H9 (cell line): Measurements from ENCODE around the gene RHNO1. TPM values are rescaled to one million over a fixed set of nuclear protein-coding genes. Genes with fewer than 3 reads are reported as not detected.
A peak's percentile ranks its signal among the peaks of the same experiment; 100 is the strongest.

Experiments used
- DNase-seq: peaks from one replicate; pipeline ENCODE4 v3.0.0-alpha.2; 2017
- H2AFZ ChIP-seq: one replicate; pipeline ENCODE4 v1.6.1; 2013; ENCODE audit warnings: mild to moderate bottlenecking, low read length, control low read depth, moderate library complexity
- H2AK5ac ChIP-seq: 2 replicates; pipeline ENCODE4 v1.6.1; 2013; ENCODE audit warnings: low read length, control low read depth, mixed read lengths; ENCODE audit not compliant: insufficient read length
- H2BK120ac ChIP-seq: one replicate; pipeline ENCODE4 v1.6.1; 2013; ENCODE audit warnings: low read depth, mild to moderate bottlenecking, low read length, control low read depth, inconsistent platforms; ENCODE audit not compliant: poor library complexity, severe bottlenecking
- H2BK12ac ChIP-seq: 2 replicates; pipeline ENCODE4 v1.6.1; 2013; ENCODE audit warnings: low read length, control low read depth, mixed read lengths, low read depth; ENCODE audit not compliant: insufficient read length
- H2BK15ac ChIP-seq: 2 replicates; pipeline ENCODE4 v1.6.1; 2013; ENCODE audit warnings: low read depth, low read length, control low read depth
- H2BK20ac ChIP-seq: one replicate; pipeline ENCODE4 v1.6.1; 2013; ENCODE audit warnings: low read depth, mild to moderate bottlenecking, low read length, control low read depth, inconsistent platforms; ENCODE audit not compliant: poor library complexity, severe bottlenecking
- H2BK5ac ChIP-seq: 2 replicates; pipeline ENCODE4 v1.6.1; 2013; ENCODE audit warnings: low read length, control low read depth, mixed read lengths; ENCODE audit not compliant: insufficient read length
- H3K14ac ChIP-seq: 2 replicates; pipeline ENCODE4 v1.6.1; 2013; ENCODE audit warnings: low read length, control low read depth; ENCODE audit not compliant: insufficient read depth
- H3K18ac ChIP-seq: 2 replicates; pipeline ENCODE4 v1.6.1; 2013; ENCODE audit warnings: low read depth, mild to moderate bottlenecking, mixed read lengths, low read length, control low read depth; ENCODE audit not compliant: insufficient read length
- H3K23ac ChIP-seq: 2 replicates; pipeline ENCODE4 v1.6.1; 2013; ENCODE audit warnings: low read length, control low read depth, mixed read lengths, low read depth; ENCODE audit not compliant: insufficient read length
- H3K23me2 ChIP-seq: 2 replicates; pipeline ENCODE4 v1.6.1; 2013; ENCODE audit warnings: low read depth, mild to moderate bottlenecking, mixed read lengths, low read length, control low read depth; ENCODE audit not compliant: insufficient read length, poor library complexity, severe bottlenecking
- H3K27ac ChIP-seq: 2 replicates; pipeline ENCODE4 v1.5.1; 2013; ENCODE audit warnings: low read length, control low read depth, mixed read lengths, low read depth; ENCODE audit not compliant: insufficient read length
- H3K27me3 ChIP-seq: 2 replicates; pipeline ENCODE4 v1.6.1; 2013; ENCODE audit warnings: low read length, control low read depth, inconsistent platforms; ENCODE audit not compliant: insufficient read depth
- H3K4ac ChIP-seq: 2 replicates; pipeline ENCODE4 v1.6.1; 2013; ENCODE audit warnings: low read depth, mild to moderate bottlenecking, control low read depth, inconsistent platforms, low read length, moderate library complexity
- H3K4me1 ChIP-seq: 2 replicates; pipeline ENCODE4 v1.6.1; 2013; ENCODE audit warnings: low read length, control low read depth, inconsistent platforms; ENCODE audit not compliant: insufficient read depth
- H3K4me2 ChIP-seq: 2 replicates; pipeline ENCODE4 v1.6.1; 2013; ENCODE audit warnings: low read length, control low read depth, mixed read lengths; ENCODE audit not compliant: insufficient read length, insufficient read depth
- H3K56ac ChIP-seq: 2 replicates; pipeline ENCODE4 v1.6.1; 2013; ENCODE audit warnings: low read depth, mild to moderate bottlenecking, mixed read lengths, low read length, control low read depth; ENCODE audit not compliant: insufficient read length
- H3K79me1 ChIP-seq: 2 replicates; pipeline ENCODE4 v1.6.1; 2013; ENCODE audit warnings: low read depth, mild to moderate bottlenecking, moderate library complexity, low read length, control low read depth, inconsistent platforms; ENCODE audit not compliant: insufficient read depth, poor library complexity, severe bottlenecking
- H3K79me2 ChIP-seq: 2 replicates; pipeline ENCODE4 v1.6.1; 2013; ENCODE audit warnings: low read length, control low read depth, inconsistent platforms; ENCODE audit not compliant: insufficient read depth
- H3K9ac ChIP-seq: 2 replicates; pipeline ENCODE4 v1.6.1; 2013; ENCODE audit warnings: low read length, control low read depth, mixed read lengths; ENCODE audit not compliant: insufficient read length; ENCODE audit errors: extremely low read depth
- H3K9me3 ChIP-seq: one replicate; pipeline ENCODE4 v1.6.1; 2013; ENCODE audit warnings: low read depth, low read length, inconsistent platforms; ENCODE audit not compliant: control insufficient read depth
- H3T11ph ChIP-seq: one replicate; pipeline ENCODE4 v1.6.1; 2013; ENCODE audit warnings: mild to moderate bottlenecking, low read length, control low read depth, inconsistent platforms
- H4K20me1 ChIP-seq: one replicate; pipeline ENCODE4 v1.6.1; 2013; ENCODE audit not compliant: control insufficient read depth, insufficient read length, insufficient read depth
- H4K5ac ChIP-seq: 2 replicates; pipeline ENCODE4 v1.6.1; 2013; ENCODE audit warnings: low read depth, mild to moderate bottlenecking, mixed read lengths, low read length, control low read depth; ENCODE audit not compliant: insufficient read length
- H4K8ac ChIP-seq: replicated peaks from 2 replicates; pipeline ENCODE4 v1.6.1; 2013; ENCODE audit warnings: low read length, control low read depth, mixed read lengths, low read depth; ENCODE audit not compliant: insufficient read length
- H4K91ac ChIP-seq: 2 replicates; pipeline ENCODE4 v1.6.1; 2013; ENCODE audit warnings: low read depth, mild to moderate bottlenecking, moderate library complexity, mixed read lengths, low read length, control low read depth; ENCODE audit not compliant: insufficient read length
- H3K27ac Mint-ChIP-seq, 3 experiments: 2 replicates in 2 of 3; 3 replicates in 1 of 3; pipeline ENCODE4 v1.8.0; 2020 to 2021; ENCODE audit warnings: mixed read lengths in 3 of 3, mild to moderate bottlenecking in 1 of 3, moderate library complexity in 1 of 3
- H3K27me3 Mint-ChIP-seq: 2 replicates; pipeline ENCODE4 v1.8.0; 2021; ENCODE audit warnings: low read depth, mild to moderate bottlenecking, moderate library complexity, mixed read lengths
- H3K36me3 Mint-ChIP-seq, 3 experiments: 2 replicates in 2 of 3; 3 replicates in 1 of 3; pipeline ENCODE4 v1.8.0; 2020 to 2021; ENCODE audit warnings: low read depth in 3 of 3, mixed read lengths in 3 of 3; ENCODE audit not compliant: insufficient read depth in 1 of 3
- H3K4me1 Mint-ChIP-seq, 2 experiments: 2 replicates each; pipeline ENCODE4 v1.8.0; 2020; ENCODE audit warnings: mixed read lengths in 2 of 2
- H3K4me3 Mint-ChIP-seq, 2 experiments: 2 replicates in 1 of 2; 3 replicates in 1 of 2; pipeline ENCODE4 v1.8.0; 2020 to 2021; ENCODE audit warnings: mild to moderate bottlenecking in 2 of 2, mixed read lengths in 2 of 2, moderate library complexity in 1 of 2
- H3K9me3 Mint-ChIP-seq, 2 experiments: 2 replicates in 1 of 2; 3 replicates in 1 of 2; pipeline ENCODE4 v1.8.0; 2020; ENCODE audit warnings: mild to moderate bottlenecking in 2 of 2, mixed read lengths in 2 of 2, moderate library complexity in 1 of 2
- WGBS: extraction: QIAGEN DNeasy Blood & Tissue Kit; methylation state at CpG from one replicate; pipeline ENCODE4 v1.1.7; 2013; ENCODE audit warnings: missing lambda C conversion rate, low lambda C conversion rate, mixed read lengths; ENCODE audit not compliant: insufficient read length; ENCODE audit errors: extremely low coverage; 5-methylcytosine and 5-hydroxymethylcytosine counted together
- total RNA-seq: library from RNA; stranded (reverse); gene quantifications from 2 replicates; pipeline ENCODE4 v1.2.1, GENCODE V29; 2021
- TF ChIP-seq, protein P1 (sequence below): fragments of 200-600 bp; sonication (generic); conservative IDR thresholded peaks from 3 replicates; pipeline ENCODE4 v1.8.0; 2021; ENCODE audit warnings: antibody characterized with exemption, mild to moderate bottlenecking

RHNO1 gene
- total RNA-seq, 1 experiment from 2014 or later, result 36.7 TPM

DNA sequence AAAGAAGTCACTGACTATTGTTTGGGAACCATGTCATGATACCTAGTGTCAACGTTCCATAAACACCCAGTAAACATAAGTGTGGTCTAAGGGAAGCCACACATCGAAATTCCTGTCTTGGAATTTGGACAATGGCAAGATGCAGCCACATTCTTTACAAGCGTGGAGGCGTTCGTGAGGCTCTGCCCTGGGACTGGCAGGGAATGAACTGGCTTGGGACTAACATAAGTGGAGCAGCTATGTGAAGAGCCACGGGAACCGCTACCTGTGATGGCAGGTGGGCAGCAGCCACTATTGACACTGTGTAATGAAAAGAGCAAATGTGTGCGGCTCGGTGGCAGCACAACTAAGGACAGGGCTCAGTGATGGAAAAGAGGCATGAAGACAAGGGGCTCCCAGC, 32.2 kb upstream of the RHNO1 start:
- Histone ChIP-seq H3K79me1 (no peaks in the 10 kb centered on the region), H3K9ac (no peak overlapping the region), H2AFZ (no peak overlapping the region), H2BK20ac (no peak overlapping the region), H2AK5ac (no peak overlapping the region), H3K56ac (no peak overlapping the region), H3K14ac (peak overlapping the region; percentile 63; the same call in 1 of the 2 replicates), H4K20me1 (no peaks in the 10 kb centered on the region), H3K23ac (no peak overlapping the region), H2BK5ac (no peak overlapping the region), H4K8ac (no peak overlapping the region), H3K9me3 (no peaks in the 10 kb centered on the region), H3K27me3 (no peaks in the 10 kb centered on the region), H4K91ac (no peak overlapping the region), H3K27ac (no peak overlapping the region), H3K4me1 (no peaks in the 10 kb centered on the region), H3K23me2 (no peaks in the 10 kb centered on the region), H4K5ac (no peak overlapping the region), H3K4ac (no peak overlapping the region), H2BK15ac (no peak overlapping the region), H3K18ac (no peak overlapping the region), H3K79me2 (no peaks in the 10 kb centered on the region), H2BK120ac (no peak overlapping the region), H3T11ph (no peak overlapping the region), H2BK12ac (no peak overlapping the region), H3K4me2 (no peak overlapping the region)
- Mint-ChIP-seq H3K27me3 (peaks cover 1% of the 10 kb centered on the region; the same call in 1 of the 2 replicates), H3K4me1 (peaks cover 25 to 31% of the 10 kb centered on the region in 2 experiments), H3K4me3 (peak overlapping the region in 1 of 2 experiments; percentile 47; a peak in 1 of 5 replicates), H3K36me3 (peaks cover 1 to 7% (median 5%) of the 10 kb centered on the region in 3 experiments; a peak in 3 of 7 replicates), H3K9me3 (no peaks in the 10 kb centered on the region), H3K27ac (peak overlapping the region in 2 of 3 experiments; percentile 9 to 13; a peak in 2 of 7 replicates)
- DNase-seq, result no peak
- TF ChIP-seq, protein P1, sequence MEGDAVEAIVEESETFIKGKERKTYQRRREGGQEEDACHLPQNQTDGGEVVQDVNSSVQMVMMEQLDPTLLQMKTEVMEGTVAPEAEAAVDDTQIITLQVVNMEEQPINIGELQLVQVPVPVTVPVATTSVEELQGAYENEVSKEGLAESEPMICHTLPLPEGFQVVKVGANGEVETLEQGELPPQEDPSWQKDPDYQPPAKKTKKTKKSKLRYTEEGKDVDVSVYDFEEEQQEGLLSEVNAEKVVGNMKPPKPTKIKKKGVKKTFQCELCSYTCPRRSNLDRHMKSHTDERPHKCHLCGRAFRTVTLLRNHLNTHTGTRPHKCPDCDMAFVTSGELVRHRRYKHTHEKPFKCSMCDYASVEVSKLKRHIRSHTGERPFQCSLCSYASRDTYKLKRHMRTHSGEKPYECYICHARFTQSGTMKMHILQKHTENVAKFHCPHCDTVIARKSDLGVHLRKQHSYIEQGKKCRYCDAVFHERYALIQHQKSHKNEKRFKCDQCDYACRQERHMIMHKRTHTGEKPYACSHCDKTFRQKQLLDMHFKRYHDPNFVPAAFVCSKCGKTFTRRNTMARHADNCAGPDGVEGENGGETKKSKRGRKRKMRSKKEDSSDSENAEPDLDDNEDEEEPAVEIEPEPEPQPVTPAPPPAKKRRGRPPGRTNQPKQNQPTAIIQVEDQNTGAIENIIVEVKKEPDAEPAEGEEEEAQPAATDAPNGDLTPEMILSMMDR, result no peak
- no CpG with 5 or more reads among the region's 9 CpGs for WGBS
